Natural killer cell (primary cell): ENCODE results near the gene SIRT2. TPM values are rescaled to one million over a fixed set of nuclear protein-coding genes. Genes with fewer than 3 reads are reported as not detected.

Experiments used
- ATAC-seq, 3 donors: fragments of 150-1000 bp in 2 of 3; fragments of 200-7000 bp in 1 of 3; cut with Tn5 transposase; 1 replicate in 1 of 3; 2 replicates in 2 of 3; pipeline ENCODE4 v1.10.0; 2021; ENCODE audit warnings: mild to moderate bottlenecking in 2 of 3, moderate library complexity in 2 of 3
- DNase-seq, 2 donors: peaks; one replicate each; pipeline versions ENCODE4 v3.0.0 to v3.0.0-alpha.2; 2013 to 2021; ENCODE audit warnings: mixed read lengths in 1 of 2
- H3K27ac ChIP-seq: one replicate; pipeline ENCODE4 v1.5.1; 2013; ENCODE audit warnings: mild to moderate bottlenecking, low read length
- H3K27me3 ChIP-seq: one replicate; pipeline ENCODE4 v1.6.1; 2013; ENCODE audit warnings: low read length; ENCODE audit not compliant: control insufficient read depth, insufficient read depth
- H3K36me3 ChIP-seq: one replicate; pipeline ENCODE4 v1.6.1; 2013; ENCODE audit warnings: low read length; ENCODE audit not compliant: control insufficient read depth, insufficient read depth
- H3K4me1 ChIP-seq: one replicate; pipeline ENCODE4 v1.6.1; 2013; ENCODE audit warnings: low read length; ENCODE audit not compliant: control insufficient read depth, insufficient read depth
- H3K4me3 ChIP-seq: one replicate; pipeline ENCODE4 v1.5.1; 2013; ENCODE audit warnings: low read length
- H3K9me3 ChIP-seq: one replicate; pipeline ENCODE4 v1.6.1; 2013; ENCODE audit warnings: low read length; ENCODE audit not compliant: control insufficient read depth, insufficient read depth
- H3K27ac Mint-ChIP-seq, 2 donors: one replicate each; pipeline ENCODE4 v1.8.0; 2022; ENCODE audit warnings: mild to moderate bottlenecking in 2 of 2, mixed read lengths in 2 of 2, moderate library complexity in 1 of 2
- H3K27me3 Mint-ChIP-seq, 2 donors: one replicate each; pipeline ENCODE4 v1.8.0; 2022; ENCODE audit warnings: low read depth in 2 of 2, mixed read lengths in 2 of 2
- H3K36me3 Mint-ChIP-seq: one replicate; pipeline ENCODE4 v1.8.0; 2022; ENCODE audit warnings: mixed read lengths
- H3K4me1 Mint-ChIP-seq, 2 donors: one replicate each; pipeline ENCODE4 v1.8.0; 2022; ENCODE audit warnings: mixed read lengths in 2 of 2
- H3K4me3 Mint-ChIP-seq: one replicate; pipeline ENCODE4 v1.8.0; 2022; ENCODE audit warnings: mild to moderate bottlenecking, moderate library complexity, mixed read lengths
- H3K9me3 Mint-ChIP-seq, 2 donors: one replicate each; pipeline ENCODE4 v1.8.0; 2022; ENCODE audit warnings: mixed read lengths in 2 of 2
- CTCF ChIP-seq: fragments of 200-600 bp; IDR thresholded peaks from one replicate; pipeline ENCODE4 v1.8.0; 2022; ENCODE audit warnings: antibody characterized with exemption
- WGBS: methylation state at CpG from one replicate; pipeline ENCODE4 v1.1.7; 2013; ENCODE audit warnings: missing lambda C conversion rate; ENCODE audit not compliant: insufficient coverage; 5-methylcytosine and 5-hydroxymethylcytosine counted together
- intact Hi-C: fragments of 100-400 bp; cut with micrococcal nuclease; formaldehyde crosslinking; loops from one replicate; pipeline ENCODE4 v1.14.2; 2022
- total RNA-seq, 4 donors: library from RNA; stranded (reverse); fragments of 120-200 nt in 1 of 4; gene quantifications; one replicate each; pipeline versions ENCODE4 v1.2.3 to v1.2.4, GENCODE V29; 2013 to 2022

SIRT2 gene
- total RNA-seq, 3 donors from 2014 or later (not counting 1 experiment from before 2014, with no cell fraction given), result 171 to 283 (median 208) TPM

GRCh38 chr19:38901683-38902082 is 2.3 kb upstream of the SIRT2 start:
- Mint-ChIP-seq H3K4me3 (peak overlapping the region; percentile 67), H3K36me3 (no peaks in the 10 kb centered on the region), H3K9me3 (no peaks in the 10 kb centered on the region), H3K27ac (peak overlapping the region; percentile 23 to 33), H3K4me1 (peaks cover 52% of the 10 kb centered on the region in 2 donors), H3K27me3 (no peaks in the 10 kb centered on the region)
- WGBS, result 100% methylated on average over 1 of the region's 1 CpG
- ATAC-seq (no peak), DNase-seq (no peak)
- no peak for TF ChIP-seq CTCF
- Histone ChIP-seq H3K27ac (no peak overlapping the region), H3K9me3 (peaks cover 4% of the 10 kb centered on the region), H3K27me3 (no peaks in the 10 kb centered on the region), H3K4me3 (no peak overlapping the region), H3K36me3 (peaks cover 14% of the 10 kb centered on the region), H3K4me1 (peaks cover 30% of the 10 kb centered on the region)
- intact Hi-C loops, result no loop called here

- H3K4me3 ChIP-seq, result peak overlapping the region; percentile 82
- peak overlapping the region; percentile 95 for H3K27ac ChIP-seq
- DNase-seq (no peak), ATAC-seq (no peak)
- peaks cover 12% of the 10 kb centered on the region for H3K36me3 ChIP-seq
- 60% methylated on average over 3 of the region's 3 CpGs for WGBS
- peaks cover 32% of the 10 kb centered on the region for H3K4me1 ChIP-seq
- H3K27ac Mint-ChIP-seq, result peak overlapping the region; percentile 96 to 98
- H3K36me3 Mint-ChIP-seq, result no peaks in the 10 kb centered on the region
- H3K4me3 Mint-ChIP-seq, result peak overlapping the region; percentile 97
- H3K27me3 Mint-ChIP-seq, result no peaks in the 10 kb centered on the region
- H3K27me3 ChIP-seq, result no peaks in the 10 kb centered on the region
- peaks cover 57% of the 10 kb centered on the region in 2 donors for H3K4me1 Mint-ChIP-seq
- H3K9me3 ChIP-seq, result peaks cover 4% of the 10 kb centered on the region
- intact Hi-C loops, result no loop called here
- H3K9me3 Mint-ChIP-seq, result no peaks in the 10 kb centered on the region
- no peak for TF ChIP-seq CTCF
Observed at GRCh38 chr19:38900743-38901190, 1.3 kb upstream of the SIRT2 start.

- H3K4me1 ChIP-seq, result peaks cover 32% of the 10 kb centered on the region
- DNase-seq (no peak), ATAC-seq (no peak)
- H3K9me3 ChIP-seq, result peaks cover 4% of the 10 kb centered on the region
- H3K4me1 Mint-ChIP-seq, result peaks cover 59 to 63% of the 10 kb centered on the region in 2 donors
- no peaks in the 10 kb centered on the region for H3K9me3 Mint-ChIP-seq
- peaks cover 6% of the 10 kb centered on the region for H3K36me3 ChIP-seq
- H3K4me3 Mint-ChIP-seq, result peak overlapping the region; percentile 97
- H3K36me3 Mint-ChIP-seq, result no peaks in the 10 kb centered on the region
- H3K27ac ChIP-seq, result peak overlapping the region; percentile 95
- no peaks in the 10 kb centered on the region for H3K27me3 Mint-ChIP-seq
- H3K27ac Mint-ChIP-seq, result peak overlapping the region; percentile 96 to 98
- intact Hi-C loops, result no loop called here
- TF ChIP-seq CTCF, result no peak
- no peaks in the 10 kb centered on the region for H3K27me3 ChIP-seq
- peak overlapping the region; percentile 82 for H3K4me3 ChIP-seq
- WGBS, result 0% methylated on average over 7 of the region's 8 CpGs
Observed at GRCh38 chr19:38900202-38900629, 798 bp upstream of the SIRT2 start.
